Mucosa of stomach (tissue), 1 donor: ENCODE results near the gene PMS1.
"Not testable (repeated sequence)": the region's sequence is repeated elsewhere in the genome, so short reads cannot be mapped to it uniquely, and the experiment has no call there.

ENCODE experiments used
- H3K27me3 ChIP-seq: one replicate; pipeline ENCODE4 v1.7.0; 2013; ENCODE audit warnings: mild to moderate bottlenecking, low read length; ENCODE audit not compliant: control insufficient read depth, insufficient read depth
- H3K36me3 ChIP-seq: one replicate; pipeline ENCODE4 v1.7.0; 2013; ENCODE audit warnings: low read length; ENCODE audit not compliant: control insufficient read depth, insufficient read depth
- H3K4me1 ChIP-seq: one replicate; pipeline ENCODE4 v1.7.0; 2013; ENCODE audit warnings: mild to moderate bottlenecking, low read length; ENCODE audit not compliant: control insufficient read depth, insufficient read depth
- H3K4me3 ChIP-seq: one replicate; pipeline ENCODE4 v1.7.0; 2013; ENCODE audit warnings: low read length
- H3K9ac ChIP-seq: one replicate; pipeline ENCODE4 v1.7.0; 2013; ENCODE audit warnings: mild to moderate bottlenecking, low read length, moderate library complexity
- H3K9me3 ChIP-seq: one replicate; pipeline ENCODE4 v1.7.0; 2013; ENCODE audit warnings: mild to moderate bottlenecking, low read length, moderate library complexity; ENCODE audit not compliant: control insufficient read depth
- donor health status: Pancreatic carcinoma.

PMS1 gene

DNA sequence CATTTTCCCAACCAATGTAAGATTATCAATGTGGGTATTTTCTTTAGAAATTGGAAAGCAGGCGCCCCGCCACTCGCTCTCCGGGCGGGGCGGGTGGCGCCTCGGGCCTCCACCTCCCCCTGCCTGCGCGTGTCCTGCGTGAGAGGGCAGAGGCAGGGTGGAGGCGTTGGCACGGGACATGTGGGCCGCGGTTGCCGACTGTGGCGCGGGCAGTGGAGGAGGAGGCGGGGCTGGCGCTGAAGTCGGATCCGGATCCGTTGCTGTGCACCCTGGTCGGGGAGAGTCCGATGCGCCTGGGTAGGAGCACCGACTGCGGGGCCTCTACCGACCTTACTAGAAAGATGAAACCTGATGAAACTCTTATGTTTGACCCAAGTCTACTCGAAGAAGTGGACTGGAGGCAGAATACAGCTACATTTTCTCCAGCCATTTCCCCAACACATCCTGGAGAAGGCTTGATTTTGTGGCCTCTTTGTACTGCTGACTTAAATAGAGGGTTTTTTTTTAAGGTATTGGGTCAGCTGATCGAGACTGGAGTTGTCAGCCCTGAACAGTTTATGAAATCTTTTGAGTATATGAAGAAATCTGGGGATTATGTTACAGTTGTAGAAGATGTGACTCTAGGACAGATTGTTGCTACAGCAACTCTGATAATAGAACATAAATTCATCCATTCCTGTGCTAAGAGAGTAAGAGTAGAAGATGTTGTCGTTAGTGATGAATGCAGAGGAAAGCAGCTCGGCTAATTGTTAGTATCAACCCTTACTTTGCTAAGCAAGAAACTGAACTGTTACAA lies 37.9 kb downstream of the PMS1 start:
- no peaks in the 10 kb centered on the region for H3K27me3 ChIP-seq
- no peak overlapping the region for H3K9ac ChIP-seq
- no peak overlapping the region for H3K4me3 ChIP-seq
- no peaks in the 10 kb centered on the region for H3K4me1 ChIP-seq
- H3K9me3 ChIP-seq: no peaks in the 10 kb centered on the region
- no peaks in the 10 kb centered on the region for H3K36me3 ChIP-seq

DNA sequence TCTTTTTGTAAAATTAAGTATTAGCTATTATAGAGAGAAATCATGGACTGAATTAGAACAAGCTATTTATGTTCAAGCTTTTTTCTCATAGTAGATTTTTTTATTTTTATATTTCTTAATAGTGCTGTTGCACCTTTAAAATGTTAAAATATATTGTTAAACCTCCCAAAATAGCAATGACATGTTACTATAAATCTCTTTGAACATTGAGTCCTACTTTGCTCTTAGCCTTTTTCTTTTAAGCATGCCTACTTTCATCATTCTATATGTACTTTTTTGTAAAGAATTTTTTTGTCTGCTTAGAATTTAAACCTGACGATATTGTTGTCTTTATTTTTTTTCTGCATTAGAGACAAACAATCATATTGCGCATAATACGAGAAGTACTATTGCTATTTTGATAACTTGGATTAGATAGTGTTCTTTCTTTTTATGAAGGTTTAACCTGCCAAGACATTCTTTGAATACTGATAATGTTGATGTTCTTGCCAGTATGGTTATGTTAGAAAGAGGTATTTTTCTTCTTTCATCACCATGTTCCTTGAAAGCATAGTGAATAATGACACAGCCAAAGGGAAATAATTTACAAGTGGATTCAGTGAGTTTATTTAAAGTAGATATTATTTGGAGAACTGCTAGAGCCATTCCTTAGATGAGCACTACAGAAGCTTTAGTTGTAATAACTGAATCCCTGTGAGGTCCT lies 40.6 kb downstream of the PMS1 start:
- Histone ChIP-seq H3K4me1 (no peaks in the 10 kb centered on the region), H3K9ac (no peak overlapping the region), H3K4me3 (no peak overlapping the region), H3K36me3 (no peaks in the 10 kb centered on the region), H3K9me3 (no peaks in the 10 kb centered on the region), H3K27me3 (no peaks in the 10 kb centered on the region)

DNA sequence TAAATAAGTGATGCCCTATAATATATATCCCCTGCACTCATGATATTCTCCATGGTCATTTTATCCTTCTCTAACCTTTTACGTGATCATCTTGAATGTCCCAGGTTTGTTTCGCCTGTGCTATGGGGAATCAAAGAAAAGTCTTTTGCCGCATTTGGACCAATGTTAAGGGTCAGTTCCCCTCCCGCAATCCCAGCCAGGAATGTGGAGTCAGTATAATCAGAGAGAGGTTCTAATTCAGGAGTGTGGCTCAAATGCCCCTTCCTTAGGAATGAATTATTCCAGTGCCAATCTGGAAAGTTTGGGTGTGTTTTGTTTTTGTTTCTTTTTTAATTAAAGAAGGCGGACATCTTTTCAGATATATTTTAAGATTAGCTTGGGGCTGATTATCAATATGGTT lies 41.8 kb downstream of the PMS1 start:
- H3K4me1 ChIP-seq: no peaks in the 10 kb centered on the region
- no peaks in the 10 kb centered on the region for H3K9me3 ChIP-seq
- no peaks in the 10 kb centered on the region for H3K27me3 ChIP-seq
- H3K9ac ChIP-seq: no peak overlapping the region
- no peaks in the 10 kb centered on the region for H3K36me3 ChIP-seq
- no peak overlapping the region for H3K4me3 ChIP-seq

DNA sequence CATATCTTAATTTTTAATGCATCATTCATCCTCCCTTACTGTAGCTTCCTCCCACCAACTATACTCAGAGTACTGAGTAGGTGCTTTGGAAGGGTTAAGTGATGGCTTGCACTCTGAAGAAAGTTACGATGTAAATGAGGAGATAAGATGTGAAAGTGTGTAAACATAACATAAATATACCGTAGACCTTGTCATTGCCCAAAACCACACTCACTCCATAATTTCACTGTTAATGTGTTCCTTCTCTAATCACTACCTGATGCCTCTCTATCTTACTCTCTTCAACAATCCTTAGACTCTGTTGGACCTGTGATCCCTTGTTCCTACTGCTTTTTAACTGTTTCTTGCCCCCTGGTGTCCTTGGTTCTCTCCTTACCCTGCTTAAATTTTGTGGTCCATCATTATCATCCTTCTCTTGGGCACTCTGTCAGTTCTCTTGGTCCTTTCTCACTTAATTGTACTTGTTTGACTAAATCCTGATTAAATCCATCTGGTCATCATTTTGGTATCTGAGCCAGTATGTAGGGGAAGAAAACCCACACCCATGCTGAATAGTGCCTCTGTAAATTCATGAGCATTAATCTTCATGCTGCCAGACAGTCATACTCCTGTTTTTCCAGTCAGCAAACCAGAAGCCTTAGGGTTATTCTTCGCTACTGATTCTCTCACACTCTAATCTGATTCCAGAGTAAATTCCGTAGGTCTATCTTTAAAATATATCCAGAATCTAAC lies 45.0 kb downstream of the PMS1 start:
- Histone ChIP-seq H3K9me3 (no peaks in the 10 kb centered on the region), H3K9ac (no peak overlapping the region), H3K4me3 (no peak overlapping the region), H3K36me3 (no peaks in the 10 kb centered on the region), H3K4me1 (no peaks in the 10 kb centered on the region), H3K27me3 (no peaks in the 10 kb centered on the region)

DNA sequence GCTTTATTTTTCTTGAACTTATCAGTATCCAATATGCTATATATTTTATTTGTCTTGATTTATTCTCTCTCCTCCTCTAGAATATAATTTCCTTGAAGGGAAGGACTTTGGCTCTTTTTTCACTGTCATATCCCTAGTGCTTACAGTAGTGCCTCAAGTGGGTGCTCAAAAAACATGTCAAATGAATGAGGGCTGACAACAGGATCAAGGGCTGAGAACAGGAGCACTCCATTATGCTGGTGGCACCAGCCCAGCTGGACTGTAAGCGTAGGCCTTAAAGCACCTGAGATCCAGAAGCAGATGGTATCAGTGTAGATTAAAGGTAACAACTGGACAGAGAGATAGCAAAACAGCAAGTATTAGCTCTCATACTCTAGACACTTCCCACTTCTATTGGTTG lies 46.3 kb downstream of the PMS1 start:
- Histone ChIP-seq H3K36me3 (no peaks in the 10 kb centered on the region), H3K9ac (no peak overlapping the region), H3K4me3 (no peak overlapping the region)

GRCh38 chr2:189834059-189834458 lies 49.8 kb downstream of the PMS1 start:
- Histone ChIP-seq H3K36me3 (no peaks in the 10 kb centered on the region), H3K27me3 (no peaks in the 10 kb centered on the region), H3K9ac (no peak overlapping the region), H3K4me3 (no peak overlapping the region), H3K4me1 (no peaks in the 10 kb centered on the region), H3K9me3 (no peaks in the 10 kb centered on the region)

More for the DNA sequence above, 46.3 kb downstream of the PMS1 start:
- Histone ChIP-seq H3K9me3 (no peaks in the 10 kb centered on the region), H3K27me3 (no peaks in the 10 kb centered on the region), H3K4me1 (no peaks in the 10 kb centered on the region)

DNA sequence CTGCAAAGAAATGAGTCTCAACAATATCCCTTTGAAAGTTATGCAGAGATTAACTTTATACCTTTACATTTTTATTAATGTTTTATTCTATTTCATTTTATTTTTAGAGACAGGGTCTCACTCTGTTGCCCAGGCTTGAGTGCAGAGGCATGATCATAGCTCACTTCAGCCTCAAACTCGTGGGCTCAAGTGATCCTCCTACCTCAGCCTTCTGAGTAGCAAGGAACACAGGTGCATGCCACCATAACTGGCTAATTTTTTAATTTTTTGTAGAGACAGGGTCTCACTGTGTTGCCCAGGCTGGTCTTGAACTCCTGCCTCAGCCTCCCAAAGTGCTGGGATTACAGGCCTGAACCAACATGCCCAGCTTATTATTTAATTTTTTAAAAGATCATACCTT lies 50.4 kb downstream of the PMS1 start:
- H3K4me3 ChIP-seq, H3K9ac ChIP-seq, H3K36me3 ChIP-seq, H3K27me3 ChIP-seq, H3K4me1 ChIP-seq, H3K9me3 ChIP-seq: not testable (repeated sequence)

DNA sequence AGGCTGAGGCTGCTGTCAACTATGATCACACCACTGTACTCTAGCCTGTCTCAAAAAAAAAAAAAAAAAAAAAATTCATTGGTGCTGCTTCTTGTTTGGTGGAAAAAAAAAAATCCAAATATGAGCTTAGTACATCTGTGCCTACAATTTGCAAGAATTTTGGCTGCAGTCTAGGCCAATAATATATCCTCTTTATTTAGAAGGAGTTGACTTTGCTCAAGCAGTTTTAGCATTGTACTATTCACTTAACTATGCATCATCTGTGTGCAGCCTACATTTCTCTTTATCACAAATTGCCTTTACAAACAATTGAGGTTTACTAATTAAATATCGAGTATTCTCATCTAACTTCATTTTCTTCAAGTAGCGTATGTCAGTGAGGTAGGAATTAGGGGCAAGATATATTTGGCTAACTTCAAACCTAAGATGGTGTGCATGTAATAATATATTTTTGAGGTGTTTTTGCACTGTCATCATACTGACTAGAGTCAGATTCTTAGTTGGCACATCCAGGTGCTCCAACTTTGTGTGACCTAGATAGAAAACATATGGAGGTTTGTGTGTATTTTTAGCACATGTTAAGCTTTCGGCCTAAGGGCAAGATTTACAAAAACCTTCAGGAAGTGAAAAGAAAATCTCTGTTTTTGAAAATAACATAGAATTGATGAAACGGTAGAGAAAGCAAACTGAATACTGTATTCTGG lies 51.8 kb downstream of the PMS1 start:
- Histone ChIP-seq H3K9ac (no peak overlapping the region), H3K27me3 (no peaks in the 10 kb centered on the region), H3K4me3 (no peak overlapping the region)

DNA sequence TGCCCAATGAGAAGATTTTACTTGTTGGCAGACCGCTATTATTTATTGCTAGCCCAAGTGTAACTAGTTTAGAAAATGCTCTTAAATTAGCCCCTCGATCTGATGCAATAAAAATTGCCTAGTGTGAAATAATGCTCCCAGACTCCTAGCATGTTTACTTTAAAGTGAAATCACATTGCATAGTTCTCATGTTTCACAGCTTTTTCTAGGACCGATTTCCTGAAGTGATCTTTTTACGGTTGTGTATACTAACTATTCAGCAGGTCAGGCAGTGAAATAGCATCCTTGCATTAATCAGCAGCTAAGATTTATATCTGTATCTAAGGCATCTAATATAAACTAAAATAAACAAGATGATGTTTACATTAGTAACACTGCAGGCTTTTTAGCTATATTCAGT lies 52.4 kb downstream of the PMS1 start:
- no peaks in the 10 kb centered on the region for H3K27me3 ChIP-seq
- H3K4me3 ChIP-seq: no peak overlapping the region
- H3K9me3 ChIP-seq: no peaks in the 10 kb centered on the region

More for the DNA sequence above, 51.8 kb downstream of the PMS1 start:
- Histone ChIP-seq H3K36me3 (no peaks in the 10 kb centered on the region), H3K4me1 (no peaks in the 10 kb centered on the region), H3K9me3 (no peaks in the 10 kb centered on the region)

GRCh38 chr2:189837326-189837725 lies 53.1 kb downstream of the PMS1 start:
- Histone ChIP-seq H3K9me3 (no peaks in the 10 kb centered on the region), H3K9ac (no peak overlapping the region), H3K27me3 (no peaks in the 10 kb centered on the region)

More for the DNA sequence above, 52.4 kb downstream of the PMS1 start:
- no peak overlapping the region for H3K9ac ChIP-seq
- no peaks in the 10 kb centered on the region for H3K36me3 ChIP-seq
- no peaks in the 10 kb centered on the region for H3K4me1 ChIP-seq

DNA sequence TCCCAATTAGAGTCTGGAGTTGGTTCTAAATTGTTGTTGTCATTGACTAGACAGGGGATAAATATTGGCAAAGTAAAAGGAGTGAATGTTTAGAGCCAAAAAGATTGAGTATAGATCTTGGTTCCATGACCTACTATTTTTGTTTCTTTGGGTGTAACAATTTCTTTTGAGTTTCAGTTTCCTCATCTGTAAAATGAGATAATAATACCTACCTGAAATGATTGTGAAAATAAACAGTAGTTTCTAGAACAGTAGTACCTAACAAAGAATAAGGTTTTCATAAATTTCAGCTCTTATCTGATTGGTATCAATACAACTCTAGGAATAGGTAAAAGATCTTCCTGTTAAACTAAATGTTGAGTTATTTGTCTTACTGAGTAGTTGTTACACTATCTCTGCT lies 56.8 kb downstream of the PMS1 start:
- no peaks in the 10 kb centered on the region for H3K36me3 ChIP-seq
- no peaks in the 10 kb centered on the region for H3K27me3 ChIP-seq

More at GRCh38 chr2:189837326-189837725, 53.1 kb downstream of the PMS1 start:
- Histone ChIP-seq H3K36me3 (no peaks in the 10 kb centered on the region), H3K4me1 (no peaks in the 10 kb centered on the region), H3K4me3 (no peak overlapping the region)

More for the DNA sequence above, 56.8 kb downstream of the PMS1 start:
- no peaks in the 10 kb centered on the region for H3K4me1 ChIP-seq
- no peak overlapping the region for H3K9ac ChIP-seq
- no peak overlapping the region for H3K4me3 ChIP-seq
- no peaks in the 10 kb centered on the region for H3K9me3 ChIP-seq
